Osteocyte (in vitro differentiated cells): Measurements from ENCODE around the gene HIGD1A. TPM values are rescaled to one million over a fixed set of nuclear protein-coding genes. Genes with fewer than 3 reads are reported as not detected.

Experiments
- DNase-seq: peaks from one replicate; pipeline ENCODE4 v3.0.0; 2021; ENCODE audit warnings: mixed read lengths; ENCODE audit not compliant: unreplicated experiment; ENCODE audit errors: extremely low spot score
- H3K27ac Mint-ChIP-seq: one replicate; pipeline ENCODE4 v1.8.0; 2021; ENCODE audit warnings: mild to moderate bottlenecking, mixed read lengths; ENCODE audit not compliant: unreplicated experiment
- H3K27me3 Mint-ChIP-seq: one replicate; pipeline ENCODE4 v1.8.0; 2021; ENCODE audit warnings: mixed read lengths; ENCODE audit not compliant: unreplicated experiment
- H3K36me3 Mint-ChIP-seq: one replicate; pipeline ENCODE4 v1.8.0; 2021; ENCODE audit warnings: mixed read lengths; ENCODE audit not compliant: unreplicated experiment
- H3K4me1 Mint-ChIP-seq: one replicate; pipeline ENCODE4 v1.8.0; 2021; ENCODE audit warnings: mixed read lengths; ENCODE audit not compliant: unreplicated experiment
- H3K4me3 Mint-ChIP-seq: one replicate; pipeline ENCODE4 v1.8.0; 2021; ENCODE audit warnings: mild to moderate bottlenecking, moderate library complexity, mixed read lengths; ENCODE audit not compliant: unreplicated experiment
- H3K9me3 Mint-ChIP-seq: one replicate; pipeline ENCODE4 v1.8.0; 2021; ENCODE audit warnings: mixed read lengths; ENCODE audit not compliant: unreplicated experiment
- total RNA-seq: library from RNA; stranded (reverse); gene quantifications from 2 replicates; pipeline ENCODE4 v1.2.1, GENCODE V29; 2021
- TF ChIP-seq, protein P1 (sequence below): fragments of 200-600 bp; sonication (generic); IDR thresholded peaks from 2 replicates; pipeline ENCODE4 v1.5.0; 2021; ENCODE audit warnings: antibody characterized with exemption, mild to moderate bottlenecking, moderate library complexity

Gene HIGD1A
- total RNA-seq, 1 donor from 2014 or later: 63.8 TPM

DNA sequence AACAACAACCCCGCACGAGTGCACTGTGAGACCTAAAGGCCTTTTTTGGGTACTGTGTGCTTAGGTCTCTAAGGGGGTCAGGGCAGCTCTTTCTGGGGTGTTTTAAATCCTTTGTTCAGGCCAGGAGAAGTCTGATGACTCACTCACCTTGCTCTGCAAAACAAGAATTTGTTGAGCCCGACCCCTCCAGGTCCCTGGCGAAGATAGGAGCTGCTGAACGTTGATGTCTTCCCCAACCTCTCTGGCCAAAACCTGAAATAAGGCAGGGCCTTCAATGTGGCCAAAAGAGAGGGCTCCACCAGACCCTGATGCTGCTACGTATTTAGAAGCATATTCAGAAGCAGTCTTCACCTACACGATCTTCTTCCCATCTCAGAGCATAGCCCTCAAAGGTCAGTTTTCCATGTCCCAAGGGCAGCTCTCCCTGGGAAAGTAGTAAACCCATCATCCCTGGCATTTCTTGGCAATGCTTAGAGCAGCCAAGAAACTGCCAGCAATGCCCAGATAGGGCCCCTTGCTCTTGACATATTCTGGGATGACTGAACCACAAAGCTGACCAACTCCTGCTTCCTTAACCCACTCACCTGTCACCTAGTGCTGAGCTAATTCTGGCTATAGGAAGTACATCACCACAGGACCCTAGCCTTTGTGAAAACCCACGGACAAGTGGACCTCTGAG is 58.4 kb downstream of the HIGD1A start:
- Mint-ChIP-seq H3K36me3 (no peaks in the 10 kb centered on the region), H3K9me3 (no peaks in the 10 kb centered on the region), H3K27me3 (no peaks in the 10 kb centered on the region), H3K27ac (no peak overlapping the region), H3K4me3 (no peak overlapping the region), H3K4me1 (peaks cover 17% of the 10 kb centered on the region)
- TF ChIP-seq, protein P1, sequence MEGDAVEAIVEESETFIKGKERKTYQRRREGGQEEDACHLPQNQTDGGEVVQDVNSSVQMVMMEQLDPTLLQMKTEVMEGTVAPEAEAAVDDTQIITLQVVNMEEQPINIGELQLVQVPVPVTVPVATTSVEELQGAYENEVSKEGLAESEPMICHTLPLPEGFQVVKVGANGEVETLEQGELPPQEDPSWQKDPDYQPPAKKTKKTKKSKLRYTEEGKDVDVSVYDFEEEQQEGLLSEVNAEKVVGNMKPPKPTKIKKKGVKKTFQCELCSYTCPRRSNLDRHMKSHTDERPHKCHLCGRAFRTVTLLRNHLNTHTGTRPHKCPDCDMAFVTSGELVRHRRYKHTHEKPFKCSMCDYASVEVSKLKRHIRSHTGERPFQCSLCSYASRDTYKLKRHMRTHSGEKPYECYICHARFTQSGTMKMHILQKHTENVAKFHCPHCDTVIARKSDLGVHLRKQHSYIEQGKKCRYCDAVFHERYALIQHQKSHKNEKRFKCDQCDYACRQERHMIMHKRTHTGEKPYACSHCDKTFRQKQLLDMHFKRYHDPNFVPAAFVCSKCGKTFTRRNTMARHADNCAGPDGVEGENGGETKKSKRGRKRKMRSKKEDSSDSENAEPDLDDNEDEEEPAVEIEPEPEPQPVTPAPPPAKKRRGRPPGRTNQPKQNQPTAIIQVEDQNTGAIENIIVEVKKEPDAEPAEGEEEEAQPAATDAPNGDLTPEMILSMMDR: no peak
- DNase-seq: peak; percentile 51

DNA sequence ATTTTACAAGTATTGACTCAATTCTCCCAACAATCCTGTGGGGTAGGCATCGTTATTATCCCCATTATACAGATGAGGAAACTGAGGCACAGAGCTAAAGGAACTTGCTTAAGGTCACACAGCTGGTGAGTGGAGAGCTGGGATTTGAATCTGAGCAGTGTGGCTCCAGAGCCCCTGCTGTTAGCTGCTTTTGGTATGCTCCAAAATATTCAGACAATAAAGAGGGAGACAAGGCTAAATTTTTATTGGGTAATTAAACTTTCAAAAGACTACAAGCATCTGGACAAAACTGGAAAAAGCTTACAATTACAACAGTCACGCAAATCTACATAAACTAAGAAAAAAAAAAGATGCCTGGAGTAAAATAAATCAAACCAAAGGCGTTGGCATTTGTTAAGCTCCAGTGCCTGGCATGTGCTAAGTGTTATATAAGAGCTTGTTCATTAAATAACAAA is 59.0 kb downstream of the HIGD1A start:
- DNase-seq: no peak
- Mint-ChIP-seq H3K4me3 (no peak overlapping the region), H3K9me3 (no peaks in the 10 kb centered on the region), H3K27me3 (no peaks in the 10 kb centered on the region), H3K4me1 (peaks cover 17% of the 10 kb centered on the region), H3K36me3 (no peaks in the 10 kb centered on the region), H3K27ac (no peak overlapping the region)
- TF ChIP-seq, protein P1: no peak

DNA sequence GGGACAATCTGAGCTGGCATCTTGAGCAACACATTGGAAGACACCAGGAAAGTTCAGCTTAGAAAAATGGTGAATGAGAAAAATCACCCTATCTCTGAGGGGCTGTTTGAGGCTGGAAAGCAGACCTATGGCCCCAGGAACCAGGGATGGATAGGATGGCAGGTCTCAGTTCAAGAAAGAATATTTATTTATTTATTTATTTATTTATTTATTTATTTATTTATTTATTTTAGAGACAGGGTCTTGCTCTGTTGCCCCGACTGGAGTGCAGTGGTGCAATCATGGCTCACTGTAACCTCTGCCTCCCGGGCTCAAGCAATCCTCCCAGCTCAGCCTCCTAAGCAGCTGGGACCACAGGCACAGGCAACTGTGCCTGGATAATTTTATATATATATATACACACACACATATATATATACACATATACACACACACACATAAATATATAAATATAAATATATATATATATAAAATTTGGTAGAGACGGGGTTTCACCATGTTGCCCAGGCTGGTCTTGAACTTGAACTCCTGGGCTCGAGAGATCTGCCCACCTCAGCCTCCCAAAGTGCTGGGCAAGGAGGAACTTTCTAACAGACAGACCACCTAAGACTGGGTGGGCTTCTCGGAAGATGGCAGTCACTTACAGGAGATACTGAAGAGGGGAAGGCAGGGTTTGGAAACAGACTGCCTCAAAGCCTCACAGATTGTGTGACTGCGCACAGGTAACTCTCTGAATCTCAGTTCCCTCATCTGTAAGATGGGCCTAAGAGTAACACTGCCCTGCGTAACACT is 60.9 kb downstream of the HIGD1A start:
- H3K27me3 Mint-ChIP-seq: peaks cover 2% of the 10 kb centered on the region
- DNase-seq: peak; percentile 42
- H3K4me3 Mint-ChIP-seq: no peak overlapping the region
- no peak overlapping the region for H3K27ac Mint-ChIP-seq
- TF ChIP-seq, protein P1: no peak
- no peaks in the 10 kb centered on the region for H3K9me3 Mint-ChIP-seq
- peaks cover 11% of the 10 kb centered on the region for H3K4me1 Mint-ChIP-seq
- no peaks in the 10 kb centered on the region for H3K36me3 Mint-ChIP-seq

DNA sequence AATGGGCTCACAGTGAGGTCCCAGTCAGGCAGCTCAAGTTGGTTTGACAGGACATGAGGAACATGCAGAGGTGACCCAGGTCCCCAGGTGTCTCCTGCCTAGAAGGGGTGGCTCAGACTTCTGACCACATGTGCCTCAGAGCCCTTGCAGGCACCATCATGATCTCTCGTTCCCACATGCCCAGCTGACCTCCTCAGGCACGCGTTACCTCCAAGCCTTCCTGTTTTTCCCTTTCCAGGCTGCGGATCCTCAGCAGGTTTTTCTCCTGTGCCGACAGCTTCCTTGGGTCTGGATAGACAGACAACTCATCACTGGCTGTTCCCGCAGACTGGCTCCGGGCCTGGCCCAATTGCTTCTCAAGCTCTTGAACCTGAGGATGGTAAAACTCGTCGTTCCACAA is 61.6 kb downstream of the HIGD1A start:
- peaks cover 6% of the 10 kb centered on the region for H3K4me1 Mint-ChIP-seq
- DNase-seq: peak; percentile 76
- no peaks in the 10 kb centered on the region for H3K9me3 Mint-ChIP-seq
- no peak overlapping the region for H3K27ac Mint-ChIP-seq
- peaks cover 2% of the 10 kb centered on the region for H3K27me3 Mint-ChIP-seq
- no peak overlapping the region for H3K4me3 Mint-ChIP-seq
- TF ChIP-seq, protein P1: no peak
- H3K36me3 Mint-ChIP-seq: no peaks in the 10 kb centered on the region

DNA sequence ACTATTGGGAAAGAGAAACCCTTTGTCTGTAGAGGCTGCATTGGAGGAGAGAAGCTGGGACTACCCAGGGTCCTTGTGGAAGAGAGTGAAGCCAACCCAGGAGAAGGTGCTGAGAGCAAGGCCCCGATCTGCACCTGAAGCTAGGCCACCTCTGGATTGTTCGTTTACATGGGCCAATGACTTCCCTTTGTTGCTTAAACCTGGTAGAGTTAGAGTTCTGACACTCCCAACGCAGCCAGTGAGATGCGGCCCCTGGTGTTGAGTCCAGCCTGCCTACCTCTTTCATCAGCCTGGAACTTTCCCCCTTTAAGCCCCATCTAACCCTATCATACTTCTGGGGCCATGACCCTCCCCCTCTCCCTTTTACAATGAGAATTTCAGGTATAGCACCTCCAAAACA is 62.0 kb downstream of the HIGD1A start:
- Mint-ChIP-seq H3K27ac (no peak overlapping the region), H3K36me3 (no peaks in the 10 kb centered on the region), H3K9me3 (no peaks in the 10 kb centered on the region), H3K27me3 (peaks cover 2% of the 10 kb centered on the region), H3K4me1 (peaks cover 3% of the 10 kb centered on the region), H3K4me3 (no peak overlapping the region)
- peak; percentile 51 for DNase-seq
- TF ChIP-seq, protein P1: no peak
